Osteoblast (primary cell): ENCODE data around the gene JADE2. TPM values are rescaled to one million over a fixed set of nuclear protein-coding genes. Genes with fewer than 3 reads are reported as not detected.

Experiments used
- DNase-seq: peaks from one replicate; pipeline ENCODE4 v3.0.0; 2011; ENCODE audit warnings: low spot score, mixed read lengths; ENCODE audit not compliant: insufficient read length; ENCODE audit errors: missing footprints
- H2AFZ ChIP-seq: 2 replicates; pipeline ENCODE4 v1.6.0; 2011; ENCODE audit warnings: mild to moderate bottlenecking, low read length
- H3K27ac ChIP-seq: 2 replicates; pipeline ENCODE4 v1.5.1; 2011; ENCODE audit warnings: mild to moderate bottlenecking, low read depth, low read length, moderate library complexity
- H3K27me3 ChIP-seq: 2 replicates; pipeline ENCODE4 v1.6.0; 2012; ENCODE audit warnings: mild to moderate bottlenecking, control low read depth, inconsistent platforms, low read length, moderate library complexity; ENCODE audit not compliant: insufficient read depth
- H3K36me3 ChIP-seq: 2 replicates; pipeline ENCODE4 v1.5.1; 2011; ENCODE audit warnings: mild to moderate bottlenecking, low read length, control low read depth, moderate library complexity; ENCODE audit not compliant: insufficient read depth
- H3K4me1 ChIP-seq: 2 replicates; pipeline ENCODE4 v1.5.1; 2011; ENCODE audit warnings: mild to moderate bottlenecking, low read length, control low read depth, moderate library complexity; ENCODE audit not compliant: insufficient read depth
- H3K4me2 ChIP-seq: 2 replicates; pipeline ENCODE4 v1.6.0; 2011; ENCODE audit warnings: mild to moderate bottlenecking, low read length; ENCODE audit not compliant: insufficient read depth
- H3K4me3 ChIP-seq: fragments of 200-600 bp; sonication (generic); 3 replicates; pipeline ENCODE4 v1.5.1; 2012; ENCODE audit warnings: mild to moderate bottlenecking, low read length, inconsistent platforms; ENCODE audit not compliant: insufficient read depth
- H3K79me2 ChIP-seq: 2 replicates; pipeline ENCODE4 v1.6.0; 2012; ENCODE audit warnings: mild to moderate bottlenecking, low read length, control low read depth, inconsistent platforms; ENCODE audit not compliant: insufficient read depth
- H3K9me3 ChIP-seq: 2 replicates; pipeline ENCODE4 v1.5.1; 2011; ENCODE audit warnings: low read depth, low read length, control low read depth
- H4K20me1 ChIP-seq: 2 replicates; pipeline ENCODE4 v1.6.0; 2012; ENCODE audit warnings: mild to moderate bottlenecking, low read length, control low read depth; ENCODE audit not compliant: insufficient read depth
- CTCF ChIP-seq: IDR thresholded peaks from 2 replicates; pipeline ENCODE4 v1.5.1; 2011; ENCODE audit warnings: mild to moderate bottlenecking, low read depth, low read length, moderate library complexity; ENCODE audit errors: extremely low read depth
- total RNA-seq: library from RNA; depleted of rRNA; stranded (reverse); fragments of >200 nt; gene quantifications from 2 replicates; pipeline ENCODE4 v1.2.3, GENCODE V29; 2012

The JADE2 gene
- total RNA-seq, 1 donor: 26.8 TPM

- H2AFZ ChIP-seq: no peak overlapping the region
- peaks cover under 1% of the 10 kb centered on the region for H3K36me3 ChIP-seq
- H3K27me3 ChIP-seq: no peaks in the 10 kb centered on the region
- no peak overlapping the region for H3K4me3 ChIP-seq
- peaks cover 31% of the 10 kb centered on the region for H3K4me1 ChIP-seq
- no peak overlapping the region for H3K4me2 ChIP-seq
- no peak overlapping the region for H3K27ac ChIP-seq
- H3K9me3 ChIP-seq: no peaks in the 10 kb centered on the region
- no peak for TF ChIP-seq CTCF
- peak; percentile 36 for DNase-seq
- peaks cover 60% of the 10 kb centered on the region for H4K20me1 ChIP-seq
- H3K79me2 ChIP-seq: peaks cover 82% of the 10 kb centered on the region
Measured at GRCh38 chr5:134530301-134531077, 5.0 kb downstream of the JADE2 start.

GRCh38 chr5:134533115-134533815, 7.8 kb downstream of the JADE2 start:
- Histone ChIP-seq H3K27me3 (no peaks in the 10 kb centered on the region), H3K4me3 (no peak overlapping the region), H3K9me3 (no peaks in the 10 kb centered on the region), H3K4me2 (peak overlapping the region; percentile 51), H3K27ac (no peak overlapping the region), H2AFZ (no peak overlapping the region), H3K4me1 (peaks cover 24% of the 10 kb centered on the region), H3K79me2 (peaks cover 89% of the 10 kb centered on the region), H3K36me3 (peaks cover 18% of the 10 kb centered on the region), H4K20me1 (peaks cover 80% of the 10 kb centered on the region)
- no peak for TF ChIP-seq CTCF
- DNase-seq: peak; percentile 88

- peaks cover 20% of the 10 kb centered on the region for H3K4me1 ChIP-seq
- no peak for TF ChIP-seq CTCF
- H3K36me3 ChIP-seq: peaks cover 24% of the 10 kb centered on the region
- H3K9me3 ChIP-seq: no peaks in the 10 kb centered on the region
- peaks cover 75% of the 10 kb centered on the region for H4K20me1 ChIP-seq
- H3K4me3 ChIP-seq: no peak overlapping the region
- H3K4me2 ChIP-seq: no peak overlapping the region
- peak; percentile 32 for DNase-seq
- H2AFZ ChIP-seq: no peak overlapping the region
- H3K79me2 ChIP-seq: peaks cover 80% of the 10 kb centered on the region
- no peaks in the 10 kb centered on the region for H3K27me3 ChIP-seq
- no peak overlapping the region for H3K27ac ChIP-seq
Measured at GRCh38 chr5:134534058-134534725, 8.7 kb downstream of the JADE2 start.

- H4K20me1 ChIP-seq: peaks cover 72% of the 10 kb centered on the region
- H3K4me1 ChIP-seq: peaks cover 20% of the 10 kb centered on the region
- H3K36me3 ChIP-seq: peaks cover 28% of the 10 kb centered on the region
- no peak overlapping the region for H3K4me3 ChIP-seq
- no peak overlapping the region for H3K4me2 ChIP-seq
- H3K9me3 ChIP-seq: no peaks in the 10 kb centered on the region
- H3K27ac ChIP-seq: no peak overlapping the region
- DNase-seq: no peak
- peaks cover 75% of the 10 kb centered on the region for H3K79me2 ChIP-seq
- no peak overlapping the region for H2AFZ ChIP-seq
- TF ChIP-seq CTCF: no peak
- no peaks in the 10 kb centered on the region for H3K27me3 ChIP-seq
Measured at GRCh38 chr5:134534726-134535110, 9.2 kb downstream of the JADE2 start.
